Caco-2 (cell line): Measurements from ENCODE around the gene AUTS2. TPM values are rescaled to one million over a fixed set of nuclear protein-coding genes. Genes with fewer than 3 reads are reported as not detected.

Source experiments
- BruUV-seq: library from RNA; stranded (reverse); fragments of 400-500 nt; replicated peaks from 2 replicates; lab custom pipeline; 2021; lab: Mats Ljungman, UMichigan
- CTCF ChIA-PET: fragments of 300-600 bp; sonication (Branson Sonifier 250); formaldehyde crosslinking; loops from one replicate; lab custom pipeline; 2022; ENCODE audit warnings: antibody characterized with exemption; lab: Charles Lee
- POLR2A ChIA-PET: fragments of 300-600 bp; sonication (Branson Sonifier 250); formaldehyde crosslinking; loops from one replicate; lab custom pipeline; 2022; ENCODE audit warnings: antibody characterized with exemption; lab: Charles Lee
- DNase-seq, 2 experiments: peaks; one replicate each; pipeline versions ENCODE4 v3.0.0 to v3.0.0-alpha.2; 2020 to 2022
- H3K27me3 ChIP-seq: replicated peaks from 2 replicates; pipeline ENCODE4 v1.6.0; 2011; ENCODE audit warnings: low read length; ENCODE audit not compliant: control insufficient read depth, insufficient read depth
- H3K36me3 ChIP-seq: 2 replicates; pipeline ENCODE4 v1.5.1; 2011; ENCODE audit warnings: low read length; ENCODE audit not compliant: control insufficient read depth, insufficient read depth
- H3K4me1 ChIP-seq: fragments of 250-450 bp; sonication (Bioruptor Pico); 2 replicates; pipeline ENCODE4 v1.5.1; 2020; ENCODE audit warnings: mild to moderate bottlenecking
- H3K4me3 ChIP-seq: 2 replicates; pipeline ENCODE4 v1.5.1; 2011; ENCODE audit warnings: low read depth, mild to moderate bottlenecking, control low read depth, low read length
- H3K9me3 ChIP-seq: fragments of 250-450 bp; sonication (Bioruptor Pico); 2 replicates; pipeline ENCODE4 v1.5.1; 2020; ENCODE audit warnings: mild to moderate bottlenecking, moderate library complexity
- H3K27ac Mint-ChIP-seq: one replicate; pipeline ENCODE4 v1.8.0; 2022; ENCODE audit warnings: mixed read lengths; ENCODE audit not compliant: unreplicated experiment
- H3K27me3 Mint-ChIP-seq: one replicate; pipeline ENCODE4 v1.8.0; 2022; ENCODE audit warnings: mixed read lengths; ENCODE audit not compliant: insufficient read depth, unreplicated experiment
- H3K36me3 Mint-ChIP-seq: one replicate; pipeline ENCODE4 v1.8.0; 2022; ENCODE audit warnings: mild to moderate bottlenecking, mixed read lengths; ENCODE audit not compliant: insufficient read depth, unreplicated experiment
- H3K4me1 Mint-ChIP-seq: one replicate; pipeline ENCODE4 v1.8.0; 2022; ENCODE audit warnings: low read depth, mixed read lengths; ENCODE audit not compliant: unreplicated experiment
- H3K4me3 Mint-ChIP-seq: one replicate; pipeline ENCODE4 v1.8.0; 2022; ENCODE audit warnings: mild to moderate bottlenecking, moderate library complexity, mixed read lengths; ENCODE audit not compliant: unreplicated experiment
- H3K9me3 Mint-ChIP-seq: one replicate; pipeline ENCODE4 v1.8.0; 2022; ENCODE audit warnings: mixed read lengths; ENCODE audit not compliant: unreplicated experiment
- CTCF ChIP-seq, 2 experiments: fragments of 200-600 bp in 1 of 2; IDR thresholded peaks; 1 replicate in 1 of 2; 2 replicates in 1 of 2; pipeline versions ENCODE4 v1.5.1 to v1.8.0; 2011 to 2022; ENCODE audit warnings: antibody characterized with exemption in 1 of 2, control low read depth in 1 of 2, inconsistent platforms in 1 of 2, low read depth in 1 of 2, low read length in 1 of 2, mild to moderate bottlenecking in 1 of 2, moderate library complexity in 1 of 2; ENCODE audit not compliant: insufficient read depth in 1 of 2, severe bottlenecking in 1 of 2, unreplicated experiment in 1 of 2
- intact Hi-C: fragments of 100-400 bp; cut with micrococcal nuclease; formaldehyde crosslinking; loops from one replicate; pipeline ENCODE4 v1.10.0; 2022; ENCODE audit not compliant: unreplicated experiment
- total RNA-seq: library from RNA; stranded (reverse); gene quantifications from 2 replicates; pipeline ENCODE4 v1.2.3, GENCODE V29; 2022

The AUTS2 gene
- total RNA-seq, 1 experiment from 2014 or later: 37.1 TPM

- Histone ChIP-seq H3K36me3 (no peaks in the 10 kb centered on the region), H3K4me1 (no peaks in the 10 kb centered on the region), H3K27me3 (no peaks in the 10 kb centered on the region), H3K4me3 (no peak overlapping the region), H3K9me3 (no peaks in the 10 kb centered on the region)
- no peak overlapping the region for H3K4me3 Mint-ChIP-seq
- peaks cover 9% of the 10 kb centered on the region for H3K27me3 Mint-ChIP-seq
- H3K36me3 Mint-ChIP-seq: no peaks in the 10 kb centered on the region
- BruUV-seq: no TSS peak
- no peak for TF ChIP-seq CTCF (IDR thresholded peaks at IDR 0.05; ENCODE audit: insufficient read depth in 1 of 2, low read depth in 1 of 2, low read length in 1 of 2, severe bottlenecking in 1 of 2, unreplicated experiment in 1 of 2)
- intact Hi-C loops: no loop called here
- POLR2A ChIA-PET: no interaction called here
- H3K4me1 Mint-ChIP-seq: no peaks in the 10 kb centered on the region
- DNase-seq: no peak
- no peak overlapping the region for H3K27ac Mint-ChIP-seq
- CTCF ChIA-PET: no interaction called here
- no peaks in the 10 kb centered on the region for H3K9me3 Mint-ChIP-seq
These were observed 350.8 kb downstream of the AUTS2 start for GRCh38 chr7:69949122-69949521.

- no TSS peak for BruUV-seq
- Mint-ChIP-seq H3K36me3 (no peaks in the 10 kb centered on the region), H3K4me1 (no peaks in the 10 kb centered on the region), H3K27ac (no peak overlapping the region), H3K9me3 (no peaks in the 10 kb centered on the region), H3K4me3 (no peak overlapping the region), H3K27me3 (peaks cover 6% of the 10 kb centered on the region)
- DNase-seq: no peak
- no peaks in the 10 kb centered on the region for H3K9me3 ChIP-seq
- TF ChIP-seq CTCF (IDR thresholded peaks at IDR 0.05; ENCODE audit: insufficient read depth in 1 of 2, low read depth in 1 of 2, low read length in 1 of 2, severe bottlenecking in 1 of 2, unreplicated experiment in 1 of 2): no peak
- H3K36me3 ChIP-seq: no peaks in the 10 kb centered on the region
- ChIA-PET POLR2A (no interaction called here), CTCF (no interaction called here)
- no peak overlapping the region for H3K4me3 ChIP-seq
- no peaks in the 10 kb centered on the region; the same call in 1 of the 2 replicates for H3K27me3 ChIP-seq
- intact Hi-C loops: no loop called here
- no peaks in the 10 kb centered on the region for H3K4me1 ChIP-seq
These were observed 353.2 kb downstream of the AUTS2 start for GRCh38 chr7:69951458-69951857.

DNA sequence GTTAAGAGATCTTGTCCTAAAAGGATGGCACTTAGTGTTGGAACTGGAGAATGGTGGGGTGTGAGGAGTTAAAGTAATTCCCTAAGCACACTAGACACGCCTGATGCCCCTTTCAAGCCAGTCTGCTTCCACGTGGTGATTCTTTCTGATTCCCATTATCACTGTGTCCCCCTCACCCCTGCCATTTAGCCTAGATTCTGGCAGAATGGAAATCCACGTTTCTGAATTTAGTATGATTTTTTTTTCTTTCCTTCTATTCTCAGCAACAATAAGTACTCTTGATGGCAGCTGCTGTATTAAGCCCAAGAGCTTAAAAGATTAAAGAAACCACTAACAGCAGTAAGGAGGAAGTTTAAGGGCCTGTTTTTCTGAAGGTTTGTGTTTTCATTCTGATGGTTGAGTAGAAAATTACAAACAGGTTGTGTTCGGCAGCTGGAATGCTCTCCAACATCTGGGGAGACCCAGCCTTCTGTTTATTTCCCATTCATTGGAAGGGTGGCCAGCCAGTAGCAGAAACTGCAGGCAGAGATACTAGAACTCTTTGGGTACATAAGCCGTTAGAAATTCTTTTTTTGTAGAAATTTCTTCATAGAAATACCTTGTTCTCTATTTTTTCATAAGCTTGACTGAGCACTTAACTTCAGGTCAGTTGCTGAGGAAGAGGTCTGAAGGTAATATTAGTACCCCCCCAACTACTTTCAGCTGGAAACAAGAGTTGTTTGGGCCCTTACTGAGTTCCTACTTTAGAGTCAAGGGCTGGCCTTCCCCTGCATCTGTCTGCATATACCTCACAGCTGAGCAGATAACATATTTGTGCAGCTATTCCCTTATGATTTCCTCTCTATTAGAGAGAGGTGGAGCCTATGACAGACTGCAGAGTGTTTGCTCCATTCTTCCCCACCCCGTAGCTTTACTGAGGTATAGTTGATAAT is 355.1 kb downstream of the AUTS2 start:
- H3K4me1 Mint-ChIP-seq: no peaks in the 10 kb centered on the region
- no peak for DNase-seq
- no peaks in the 10 kb centered on the region for H3K36me3 ChIP-seq
- no peaks in the 10 kb centered on the region for H3K4me1 ChIP-seq
- intact Hi-C loops: no loop called here
- no peak overlapping the region for H3K4me3 ChIP-seq
- no peaks in the 10 kb centered on the region for H3K9me3 Mint-ChIP-seq
- ChIA-PET POLR2A (no interaction called here), CTCF (no interaction called here)
- no peaks in the 10 kb centered on the region for H3K9me3 ChIP-seq
- BruUV-seq: no TSS peak
- no peak overlapping the region for H3K4me3 Mint-ChIP-seq
- H3K36me3 Mint-ChIP-seq: no peaks in the 10 kb centered on the region
- H3K27me3 Mint-ChIP-seq: peaks cover 3% of the 10 kb centered on the region
- TF ChIP-seq CTCF (IDR thresholded peaks at IDR 0.05; ENCODE audit: insufficient read depth in 1 of 2, low read depth in 1 of 2, low read length in 1 of 2, severe bottlenecking in 1 of 2, unreplicated experiment in 1 of 2): no peak
- no peaks in the 10 kb centered on the region; the same call in 1 of the 2 replicates for H3K27me3 ChIP-seq
- no peak overlapping the region for H3K27ac Mint-ChIP-seq
